GM12892 (cell line): ENCODE results near the gene ARHGEF19.

ENCODE experiments used
- POLR2A ChIP-seq: IDR thresholded peaks from 2 replicates; pipeline ENCODE4 v1.6.1; 2011; ENCODE audit warnings: low read depth, low read length, control low read depth
- POLR2AphosphoS5 ChIP-seq: IDR thresholded peaks from 2 replicates; pipeline ENCODE4 v1.6.1; 2011; ENCODE audit warnings: low read depth, low read length, control low read depth

DNA sequence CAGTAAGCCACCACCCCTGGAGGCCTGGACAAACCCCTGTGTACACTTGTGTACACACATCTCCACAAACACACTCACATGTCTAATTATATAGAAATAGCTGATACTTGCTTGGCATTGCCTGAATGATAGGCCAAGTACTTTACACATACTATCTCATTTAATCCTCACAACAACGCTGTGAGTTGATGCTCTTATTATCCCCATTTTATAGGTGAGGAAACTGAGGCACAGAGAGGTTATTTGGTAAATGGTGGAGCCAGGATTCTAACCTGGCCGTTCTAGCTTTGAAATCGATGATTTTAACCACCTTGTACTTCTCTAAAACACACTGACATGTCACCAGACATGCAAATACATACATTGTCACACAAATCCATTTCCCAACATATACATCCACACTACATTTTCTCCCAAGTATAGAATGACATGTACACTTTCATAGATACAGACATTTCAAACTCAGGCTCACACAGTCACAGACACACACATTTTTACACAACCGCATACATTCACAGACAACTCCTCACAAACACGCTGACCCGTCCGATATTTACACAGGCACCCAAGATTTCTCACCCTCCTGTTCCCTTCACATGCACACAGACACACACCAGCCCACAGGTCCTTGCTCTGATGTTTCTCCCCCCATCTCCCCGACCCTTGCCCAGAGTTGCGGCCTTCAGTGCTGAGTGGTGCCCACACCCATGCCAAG lies 3.2 kb downstream of the ARHGEF19 start:
- no peak for TF ChIP-seq POLR2A
- TF ChIP-seq POLR2AphosphoS5: no peak
